Vagina (tissue), 2 donors: ENCODE measurements around the gene KRTAP10-1.

ENCODE experiments used
- CTCF ChIP-seq, 3 experiments: fragments of 450-650 bp in 2 of 3; fragments of 200-600 bp in 1 of 3; sonication (generic) in 1 of 3; IDR thresholded peaks; one replicate each; pipeline ENCODE4 v1.5.1; 2017 to 2019; ENCODE audit warnings: antibody characterized with exemption in 3 of 3, mild to moderate bottlenecking in 2 of 3, moderate library complexity in 2 of 3
- POLR2A ChIP-seq, 2 donors: fragments of 450-650 bp; IDR thresholded peaks; one replicate each; pipeline ENCODE4 v1.6.1; 2017; ENCODE audit warnings: antibody characterized with exemption in 2 of 2, mild to moderate bottlenecking in 2 of 2, moderate library complexity in 2 of 2
- POLR2AphosphoS5 ChIP-seq, 2 donors: sonication (generic); formaldehyde crosslinking; IDR thresholded peaks; one replicate each; pipeline ENCODE4 v1.9.0; 2017; ENCODE audit warnings: antibody characterized with exemption in 2 of 2, mild to moderate bottlenecking in 2 of 2, low read depth in 1 of 2; ENCODE audit not compliant: insufficient read depth in 1 of 2

DNA sequence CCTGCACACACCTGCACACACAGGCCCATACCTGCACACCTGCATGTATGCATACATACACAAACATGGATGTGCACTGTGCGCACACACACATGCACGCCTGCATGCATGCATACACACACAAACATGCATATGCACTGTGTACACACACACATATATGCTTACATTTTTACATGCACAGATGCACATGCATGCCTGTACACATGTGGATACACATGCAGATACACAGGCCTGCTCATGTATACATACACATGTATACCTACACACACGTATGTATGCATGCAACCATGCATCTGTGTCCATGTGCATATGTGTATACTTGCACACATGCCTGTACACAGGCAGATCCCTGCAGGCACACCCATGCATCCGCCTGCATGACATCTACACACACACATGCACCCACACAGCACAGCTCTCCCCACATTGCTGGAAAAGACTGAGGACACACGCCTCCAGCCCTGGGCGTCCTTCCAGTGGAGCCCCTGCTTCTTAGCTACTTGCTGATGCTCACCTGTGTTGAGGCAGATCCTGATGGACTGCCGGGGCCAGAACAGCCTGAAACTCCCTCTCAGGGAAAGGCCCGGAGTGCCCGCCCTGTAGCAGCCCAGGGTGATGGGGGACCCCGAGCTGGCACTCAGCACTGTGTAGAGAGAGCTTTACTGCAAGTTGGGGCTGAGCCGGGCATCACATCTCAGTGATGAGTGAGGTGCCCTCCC, 28.6 kb downstream of the KRTAP10-1 start:
- no peak for TF ChIP-seq POLR2A (IDR thresholded peaks at IDR 0.05)
- no peak for TF ChIP-seq CTCF (IDR thresholded peaks at IDR 0.05)
- TF ChIP-seq POLR2AphosphoS5 (IDR thresholded peaks at IDR 0.05; ENCODE audit: insufficient read depth in 1 of 2, low read depth in 1 of 2), result no peak
